IPS-18a (cell line): ENCODE data around the gene ANKRD49.

ENCODE experiments used
- H3K27ac ChIP-seq: one replicate; pipeline ENCODE4 v1.5.1; 2013; ENCODE audit warnings: low read length
- H3K27me3 ChIP-seq: one replicate; pipeline ENCODE4 v1.6.1; 2013; ENCODE audit warnings: mild to moderate bottlenecking, low read length; ENCODE audit not compliant: control insufficient read depth, insufficient read depth
- H3K36me3 ChIP-seq: one replicate; pipeline ENCODE4 v1.6.1; 2013; ENCODE audit warnings: low read depth, low read length; ENCODE audit not compliant: control insufficient read depth
- H3K4me1 ChIP-seq: one replicate; pipeline ENCODE4 v1.6.1; 2013; ENCODE audit warnings: low read depth, low read length; ENCODE audit not compliant: control insufficient read depth
- H3K4me3 ChIP-seq: one replicate; pipeline ENCODE4 v1.5.1; 2013; ENCODE audit warnings: low read length
- H3K9ac ChIP-seq: one replicate; pipeline ENCODE4 v1.6.1; 2013; ENCODE audit warnings: mild to moderate bottlenecking, low read length, moderate library complexity
- H3K9me3 ChIP-seq: one replicate; pipeline ENCODE4 v1.6.1; 2013; ENCODE audit warnings: low read depth, low read length; ENCODE audit not compliant: control insufficient read depth

ANKRD49 gene

DNA sequence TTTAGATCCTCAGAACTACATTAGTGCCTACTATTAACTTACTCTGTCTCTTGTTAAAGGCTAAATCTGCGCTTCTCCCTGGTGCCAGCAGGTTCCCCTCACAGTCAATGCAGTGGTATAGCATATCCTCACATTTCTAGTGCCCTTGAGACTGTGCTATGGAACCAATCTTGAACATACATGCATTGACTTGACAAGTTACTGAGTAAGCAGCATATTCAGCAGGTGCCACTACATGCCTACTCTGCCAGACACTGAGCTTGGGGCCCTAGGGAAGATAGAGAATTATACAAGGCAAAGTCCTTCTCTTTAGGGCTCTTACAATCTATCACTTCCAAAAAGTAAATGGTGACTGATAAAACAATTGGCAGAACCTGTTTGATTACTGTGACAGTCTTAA, 53.1 kb downstream of the ANKRD49 start:
- no peak overlapping the region for H3K4me3 ChIP-seq
- H3K27ac ChIP-seq, result no peak overlapping the region
- peaks cover 34% of the 10 kb centered on the region for H3K27me3 ChIP-seq
- no peaks in the 10 kb centered on the region for H3K36me3 ChIP-seq
- H3K4me1 ChIP-seq, result peaks cover 18% of the 10 kb centered on the region
- no peak overlapping the region for H3K9ac ChIP-seq
- H3K9me3 ChIP-seq, result no peaks in the 10 kb centered on the region

GRCh38 chr11:94549146-94549545, 55.4 kb downstream of the ANKRD49 start:
- no peak overlapping the region for H3K9ac ChIP-seq
- peaks cover 10% of the 10 kb centered on the region for H3K4me1 ChIP-seq
- no peak overlapping the region for H3K27ac ChIP-seq
- H3K4me3 ChIP-seq, result no peak overlapping the region
- H3K27me3 ChIP-seq, result peaks cover 25% of the 10 kb centered on the region
- H3K36me3 ChIP-seq, result no peaks in the 10 kb centered on the region
- H3K9me3 ChIP-seq, result no peaks in the 10 kb centered on the region
